Esophagus (tissue), 2 donors: ENCODE data around the gene PRPF31. TPM values are rescaled to one million over a fixed set of nuclear protein-coding genes. Genes with fewer than 3 reads are reported as not detected.

Experiments used
- polyA plus RNA-seq, 2 donors: library from polyadenylated mRNA; stranded (reverse); fragments of 200-250 nt; gene quantifications; one replicate each; pipeline ENCODE4 v1.2.3, GENCODE V29; 2013
- donor health status: healthy with polysubstance abuse.
- donor health status: Bipolar disorder and iron deficiency.

PRPF31 gene
- polyA plus RNA-seq, 2 donors: 38.9 to 44.3 TPM

Other genes with a start within 250 kb of the PRPF31 start
- gene MYADM, start 247.9 kb upstream of the PRPF31 start, polyA plus RNA-seq: 10 to 100 TPM in 1 of 2 donors, 1 to 10 TPM in 1; 9.3 to 20.4 TPM
- under 1 TPM in 1 of 2 donors, not detected in 1; 0.01 TPM for gene PRKCG, start 233.6 kb upstream of the PRPF31 start, polyA plus RNA-seq
- not detected for gene CACNG7, start 206.5 kb upstream of the PRPF31 start, polyA plus RNA-seq
- gene CACNG8, start 152.8 kb upstream of the PRPF31 start, polyA plus RNA-seq: under 1 TPM; 0.01 to 0.04 TPM
- not detected for gene CACNG6, start 124.1 kb upstream of the PRPF31 start, polyA plus RNA-seq
- gene VSTM1, start 51.9 kb upstream of the PRPF31 start, polyA plus RNA-seq: not detected
- gene TARM1, start 34.4 kb upstream of the PRPF31 start, polyA plus RNA-seq: not detected
- gene OSCAR, start 15.0 kb upstream of the PRPF31 start, polyA plus RNA-seq: 1 to 10 TPM in 1 of 2 donors, under 1 TPM in 1; 0.73 to 1.0 TPM
- gene NDUFA3, start 12.9 kb upstream of the PRPF31 start, polyA plus RNA-seq: 100 to 1,000 TPM; 147 to 303 TPM
- 10 to 100 TPM; 11.8 to 13.2 TPM for gene TFPT, start 97 bp upstream of the PRPF31 start, polyA plus RNA-seq
- gene CNOT3, start 22.0 kb downstream of the PRPF31 start, polyA plus RNA-seq: 10 to 100 TPM; 21.3 to 23.0 TPM
- gene LENG1, start 44.0 kb downstream of the PRPF31 start, polyA plus RNA-seq: 1 to 10 TPM; 4.9 to 7.0 TPM
- gene TMC4, start 57.4 kb downstream of the PRPF31 start, polyA plus RNA-seq: 10 to 100 TPM in 1 of 2 donors, 1 to 10 TPM in 1; 2.9 to 11.0 TPM
- gene MBOAT7, start 73.8 kb downstream of the PRPF31 start, polyA plus RNA-seq: 10 to 100 TPM; 21.4 to 22.0 TPM
- gene TSEN34, start 75.6 kb downstream of the PRPF31 start, polyA plus RNA-seq: 10 to 100 TPM; 17.9 to 55.0 TPM
- 1,000 to 10,000 TPM; 2,177 to 3,000 TPM for gene RPS9, start 85.1 kb downstream of the PRPF31 start, polyA plus RNA-seq
- gene LILRB3, start 107.3 kb downstream of the PRPF31 start, polyA plus RNA-seq: under 1 TPM; 0.63 to 0.75 TPM
- gene LILRA6, start 127.0 kb downstream of the PRPF31 start, polyA plus RNA-seq: under 1 TPM; 0.08 to 0.26 TPM
- gene LILRB5, start 141.5 kb downstream of the PRPF31 start, polyA plus RNA-seq: under 1 TPM; 0.63 to 0.92 TPM
- under 1 TPM; 0.39 to 0.67 TPM for gene LILRB2, start 165.4 kb downstream of the PRPF31 start, polyA plus RNA-seq
- under 1 TPM; 0.12 to 0.34 TPM for gene LILRA5, start 197.4 kb downstream of the PRPF31 start, polyA plus RNA-seq
- under 1 TPM in 1 of 2 donors, not detected in 1; 0.06 TPM for gene LILRA4, start 223.4 kb downstream of the PRPF31 start, polyA plus RNA-seq
- gene LAIR1, start 249.2 kb downstream of the PRPF31 start, polyA plus RNA-seq: 1 to 10 TPM; 1.9 to 2.0 TPM